Activated T-cell treated with anti-CD3 and anti-CD28 coated beads, Interleukin-2, amount 50 U/mL, for 72 hours (primary cell): ENCODE results near the gene TNFAIP3. TPM values are rescaled to one million over a fixed set of nuclear protein-coding genes. Genes with fewer than 3 reads are reported as not detected.
"Not testable (repeated sequence)": the region's sequence is repeated elsewhere in the genome, so short reads cannot be mapped to it uniquely, and the experiment has no call there.

Experiments used
- ATAC-seq, 2 donors: fragments of 150-1000 bp; cut with Tn5 transposase; replicated peaks in 1 of 2; 2 replicates each; pipeline ENCODE4 v1.10.0; 2021; ENCODE audit warnings: moderate library complexity in 2 of 2, mild to moderate bottlenecking in 1 of 2
- DNase-seq, 2 donors: peaks; one replicate each; pipeline ENCODE4 v3.0.0; 2021 to 2022; ENCODE audit warnings: mixed read lengths in 1 of 2
- H3K27ac Mint-ChIP-seq: one replicate; pipeline ENCODE4 v1.8.0; 2022; ENCODE audit warnings: mild to moderate bottlenecking, moderate library complexity, mixed read lengths
- H3K27me3 Mint-ChIP-seq: one replicate; pipeline ENCODE4 v1.8.0; 2022; ENCODE audit warnings: low read depth, mixed read lengths
- H3K36me3 Mint-ChIP-seq, 2 donors: one replicate each; pipeline ENCODE4 v1.8.0; 2022; ENCODE audit warnings: mixed read lengths in 2 of 2, mild to moderate bottlenecking in 1 of 2; ENCODE audit not compliant: insufficient read depth in 2 of 2
- H3K4me1 Mint-ChIP-seq: one replicate; pipeline ENCODE4 v1.8.0; 2022; ENCODE audit warnings: low read depth, mixed read lengths
- H3K4me3 Mint-ChIP-seq, 2 donors: one replicate each; pipeline ENCODE4 v1.8.0; 2022; ENCODE audit warnings: mild to moderate bottlenecking in 2 of 2, mixed read lengths in 2 of 2, moderate library complexity in 2 of 2
- H3K9me3 Mint-ChIP-seq, 2 donors: one replicate each; pipeline ENCODE4 v1.8.0; 2022; ENCODE audit warnings: mixed read lengths in 2 of 2
- total RNA-seq, 2 donors: library from RNA; stranded (reverse); gene quantifications; one replicate each; pipeline ENCODE4 v1.2.3, GENCODE V29; 2022

Gene TNFAIP3
- total RNA-seq, 2 donors from 2014 or later = 350 to 510 TPM

DNA sequence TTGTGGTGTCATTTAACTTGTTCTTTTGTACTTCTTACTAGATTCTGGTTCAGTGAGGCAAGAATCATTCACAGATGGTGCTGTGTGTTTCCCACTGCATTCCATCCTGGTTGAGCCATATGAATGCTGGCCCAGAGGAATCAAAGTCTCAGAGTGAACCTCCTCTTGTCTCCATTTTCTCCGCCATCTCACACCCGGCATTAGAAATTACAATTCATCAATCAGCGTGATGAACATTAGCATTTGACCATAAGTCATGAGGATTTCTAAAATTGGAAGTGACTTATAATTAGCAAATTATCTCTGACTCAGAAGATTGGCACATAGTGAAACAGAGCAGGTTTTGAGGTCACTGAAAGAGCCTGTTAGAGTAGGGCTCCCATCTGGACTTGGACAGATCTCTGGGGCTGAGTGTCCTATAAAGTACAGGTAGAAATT is 25.2 kb downstream of the TNFAIP3 start:
- peak in 1 of 2 donors; percentile 33 for ATAC-seq
- H3K4me1 Mint-ChIP-seq = peaks cover 8% of the 10 kb centered on the region
- peaks cover 13 to 15% of the 10 kb centered on the region in 2 donors for H3K36me3 Mint-ChIP-seq
- H3K27me3 Mint-ChIP-seq = no peaks in the 10 kb centered on the region
- no peak for DNase-seq
- no peak overlapping the region for H3K4me3 Mint-ChIP-seq
- H3K27ac Mint-ChIP-seq = no peak overlapping the region
- peaks cover 5 to 6% of the 10 kb centered on the region in 2 donors for H3K9me3 Mint-ChIP-seq

DNA sequence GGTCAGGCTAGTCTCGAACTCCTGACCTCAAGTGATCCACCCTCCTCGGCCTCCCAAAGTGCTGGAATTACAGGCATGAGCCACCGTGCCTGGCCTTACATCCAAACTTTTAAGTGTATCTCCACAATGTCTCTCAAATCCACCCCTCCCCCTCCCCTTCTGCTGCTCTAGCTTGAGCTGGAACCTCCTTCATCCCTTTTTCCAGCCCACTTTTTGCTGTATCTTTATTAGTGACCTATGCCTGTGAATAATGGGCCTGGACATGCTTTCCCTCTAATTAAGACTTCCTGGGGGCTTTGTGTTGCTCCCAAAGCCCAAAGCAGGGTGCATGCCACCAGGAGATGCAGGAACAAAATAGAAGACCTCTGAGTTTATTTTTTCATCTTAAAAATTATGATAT is 26.1 kb downstream of the TNFAIP3 start:
- ATAC-seq (no peak), DNase-seq (no peak)
- no peak overlapping the region for H3K27ac Mint-ChIP-seq
- H3K9me3 Mint-ChIP-seq = peaks cover 5 to 6% of the 10 kb centered on the region in 2 donors
- no peaks in the 10 kb centered on the region for H3K27me3 Mint-ChIP-seq
- H3K4me3 Mint-ChIP-seq = no peak overlapping the region
- peaks cover 13% of the 10 kb centered on the region in 2 donors for H3K36me3 Mint-ChIP-seq
- H3K4me1 Mint-ChIP-seq = peaks cover 8% of the 10 kb centered on the region

DNA sequence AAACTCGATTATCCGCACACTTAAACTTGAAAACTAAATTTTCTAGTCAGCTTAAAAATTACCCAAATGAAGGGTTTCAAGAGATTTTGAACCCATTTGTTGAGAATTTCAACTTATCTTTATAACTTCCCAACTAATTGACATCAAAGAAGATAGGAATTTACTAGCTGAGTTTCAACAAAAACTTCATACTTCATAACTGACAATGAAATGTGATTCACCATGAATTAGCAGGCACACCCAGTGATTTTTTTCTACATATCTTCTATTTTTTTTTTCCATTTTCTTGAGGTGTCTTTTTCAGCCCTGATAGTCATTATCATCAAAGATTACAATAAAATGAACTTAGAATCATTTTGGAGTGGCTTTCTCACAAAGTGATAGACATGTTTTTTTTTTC is 26.7 kb downstream of the TNFAIP3 start:
- DNase-seq = no peak
- peaks cover 8% of the 10 kb centered on the region for H3K4me1 Mint-ChIP-seq
- no peak overlapping the region for H3K27ac Mint-ChIP-seq
- ATAC-seq = no peak
- H3K27me3 Mint-ChIP-seq = no peaks in the 10 kb centered on the region
- H3K36me3 Mint-ChIP-seq = peaks cover 8 to 9% of the 10 kb centered on the region in 2 donors
- H3K4me3 Mint-ChIP-seq = no peak overlapping the region
- peaks cover 1 to 2% of the 10 kb centered on the region in 2 donors for H3K9me3 Mint-ChIP-seq

DNA sequence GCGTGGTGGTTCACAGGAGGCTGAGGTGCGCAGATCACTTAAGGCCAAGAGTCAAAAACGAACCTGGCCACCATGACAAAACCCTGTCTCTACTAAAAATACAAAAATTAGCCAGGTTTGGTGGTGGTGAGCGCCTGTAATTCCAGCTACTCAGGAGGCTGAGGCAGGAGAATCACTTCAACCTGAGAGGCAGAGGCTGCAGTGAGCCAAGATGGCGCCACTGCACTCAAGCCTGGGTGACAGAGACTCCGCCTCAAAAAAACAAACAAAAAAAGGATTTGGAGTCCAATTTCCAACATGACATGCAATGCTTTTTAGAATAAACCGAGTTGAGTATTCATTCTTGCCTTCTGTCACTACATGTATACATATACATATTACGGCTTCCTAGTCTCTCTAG is 27.3 kb downstream of the TNFAIP3 start:
- not testable (repeated sequence) for H3K27ac Mint-ChIP-seq, H3K27me3 Mint-ChIP-seq

DNA sequence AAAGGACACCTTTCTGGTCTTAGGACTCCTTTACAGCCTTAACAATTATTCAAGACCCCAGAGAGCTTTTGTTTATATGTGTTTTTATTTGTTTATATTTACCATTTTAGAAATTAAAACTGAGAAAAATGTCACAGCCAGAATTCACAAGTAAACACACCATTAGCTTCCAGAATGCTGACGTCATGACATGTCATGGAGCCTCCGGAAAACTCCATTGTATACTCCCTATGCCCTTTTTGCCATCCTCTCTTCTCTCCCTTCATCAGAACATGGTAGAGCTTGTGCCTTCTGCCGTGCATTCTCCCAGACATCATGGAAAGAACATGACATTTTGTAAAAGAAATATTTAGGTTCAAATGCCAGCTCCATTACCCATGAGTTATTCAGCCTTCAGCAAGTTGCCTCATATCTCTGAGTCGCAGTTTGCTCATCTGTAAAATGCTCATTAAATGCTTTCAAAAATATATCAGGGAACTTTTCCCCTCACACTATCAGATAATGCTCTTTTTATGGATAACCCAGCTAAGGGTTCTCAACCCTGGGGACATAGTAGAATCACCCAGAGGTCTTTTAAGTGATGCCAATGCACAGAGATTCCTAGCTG is 27.8 kb downstream of the TNFAIP3 start:
- Mint-ChIP-seq H3K4me3 (no peak overlapping the region), H3K36me3 (peaks cover 2 to 4% of the 10 kb centered on the region in 2 donors), H3K27ac (peak overlapping the region; percentile 51), H3K27me3 (no peaks in the 10 kb centered on the region), H3K9me3 (peaks cover 0 to 2% of the 10 kb centered on the region in 2 donors), H3K4me1 (peaks cover 8% of the 10 kb centered on the region)
- ATAC-seq (no peak), DNase-seq (no peak)

More for the DNA sequence above, 27.3 kb downstream of the TNFAIP3 start:
- DNase-seq, H3K4me3 Mint-ChIP-seq, H3K4me1 Mint-ChIP-seq, H3K36me3 Mint-ChIP-seq, H3K9me3 Mint-ChIP-seq, ATAC-seq: not testable (repeated sequence)

DNA sequence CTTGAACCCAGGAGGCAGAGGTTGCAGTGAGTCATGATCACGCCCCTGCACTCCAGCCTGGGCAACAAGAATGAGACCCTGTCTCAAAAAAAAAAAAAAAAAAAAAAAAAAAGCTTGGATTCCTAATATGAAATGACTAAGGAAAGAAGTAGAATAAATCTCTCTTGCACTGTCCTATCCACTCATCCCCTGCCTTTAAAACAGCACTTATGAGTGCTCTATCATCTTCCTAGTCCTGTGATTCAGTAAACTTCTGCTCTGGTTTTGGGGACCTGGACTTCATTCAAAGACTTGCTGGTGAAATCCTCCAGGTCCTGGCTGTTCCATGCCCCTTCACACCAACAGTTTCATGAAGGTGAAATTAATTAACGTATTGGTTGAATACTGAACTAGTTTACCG is 29.6 kb downstream of the TNFAIP3 start:
- DNase-seq (no peak), ATAC-seq (peak in 1 of 2 donors; percentile 43)
- Mint-ChIP-seq H3K27ac (no peak overlapping the region), H3K4me1 (peaks cover 12% of the 10 kb centered on the region), H3K9me3 (peaks cover 0 to 2% of the 10 kb centered on the region in 2 donors), H3K4me3 (no peak overlapping the region), H3K27me3 (no peaks in the 10 kb centered on the region), H3K36me3 (peaks cover 2 to 3% of the 10 kb centered on the region in 2 donors)

DNA sequence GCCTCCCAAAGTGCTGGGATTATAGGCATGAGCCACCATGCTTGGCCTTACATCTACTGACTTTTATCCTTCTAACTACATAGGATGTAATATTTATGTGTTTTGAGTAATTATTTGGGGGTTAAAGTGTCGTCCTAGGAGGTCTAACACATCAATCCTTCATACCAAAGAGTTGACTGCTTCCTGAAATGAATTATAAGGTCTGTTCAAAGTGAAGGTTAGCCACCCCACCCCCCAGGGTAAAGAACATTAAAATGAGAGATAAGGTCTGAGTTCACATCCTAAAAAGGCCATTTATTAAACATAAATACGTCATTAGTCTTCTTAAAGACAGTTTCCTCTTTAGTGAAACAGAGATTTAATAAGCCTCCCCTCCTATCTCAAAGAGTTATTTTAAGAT is 33.8 kb downstream of the TNFAIP3 start:
- Mint-ChIP-seq H3K27ac (no peak overlapping the region), H3K9me3 (no peaks in the 10 kb centered on the region)

DNA sequence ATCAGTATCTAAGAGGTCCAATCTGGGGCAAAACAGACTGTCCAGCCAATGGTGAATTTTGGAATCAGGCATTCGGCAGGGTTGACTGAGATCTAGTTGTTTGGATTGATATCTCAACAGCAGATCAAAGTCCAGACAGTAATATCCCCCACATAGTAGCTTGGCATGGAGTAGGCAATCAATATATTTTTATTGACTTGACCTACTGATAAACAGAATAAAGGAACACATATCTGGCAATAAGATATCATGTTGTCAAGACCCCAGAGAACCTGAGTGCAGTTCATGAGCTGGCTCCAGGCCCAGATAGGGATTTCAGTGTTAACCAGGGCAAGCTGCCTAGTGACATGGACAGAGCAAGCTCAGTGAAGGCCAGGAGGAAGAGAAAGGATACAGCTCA is 34.4 kb downstream of the TNFAIP3 start:
- Mint-ChIP-seq H3K27me3 (no peaks in the 10 kb centered on the region), H3K4me3 (no peak overlapping the region), H3K9me3 (no peaks in the 10 kb centered on the region), H3K27ac (peak overlapping the region; percentile 4), H3K36me3 (peaks cover 3 to 6% of the 10 kb centered on the region in 2 donors), H3K4me1 (peaks cover 49% of the 10 kb centered on the region)
- ATAC-seq (no peak), DNase-seq (no peak)

More for the DNA sequence above, 33.8 kb downstream of the TNFAIP3 start:
- Mint-ChIP-seq H3K27me3 (no peaks in the 10 kb centered on the region), H3K36me3 (peaks cover 3 to 6% of the 10 kb centered on the region in 2 donors), H3K4me3 (no peak overlapping the region), H3K4me1 (peaks cover 43% of the 10 kb centered on the region)
- DNase-seq = no peak
- ATAC-seq = no peak

DNA sequence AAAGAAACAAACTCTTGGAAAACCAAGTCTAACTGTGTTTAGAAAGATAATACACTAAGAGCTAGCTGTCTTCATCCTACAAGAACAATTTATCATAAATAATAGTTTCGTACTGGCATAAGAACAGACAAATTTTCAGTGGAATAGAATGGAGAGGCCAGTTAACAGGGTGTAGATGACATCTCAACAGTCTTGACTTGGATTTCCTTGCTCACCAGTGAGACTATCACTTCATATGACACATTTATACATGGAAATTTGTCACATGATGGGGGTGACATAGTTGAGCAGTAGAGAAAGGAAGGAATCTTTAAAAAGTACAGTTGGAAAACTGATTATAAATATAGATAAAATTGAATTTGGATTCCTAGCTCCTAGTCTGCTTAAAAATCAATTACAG is 35.6 kb downstream of the TNFAIP3 start:
- Mint-ChIP-seq H3K27ac (peak overlapping the region; percentile 94), H3K36me3 (peaks cover 3 to 6% of the 10 kb centered on the region in 2 donors), H3K4me3 (peak overlapping the region in 1 of 2 donors; percentile 47)

DNA sequence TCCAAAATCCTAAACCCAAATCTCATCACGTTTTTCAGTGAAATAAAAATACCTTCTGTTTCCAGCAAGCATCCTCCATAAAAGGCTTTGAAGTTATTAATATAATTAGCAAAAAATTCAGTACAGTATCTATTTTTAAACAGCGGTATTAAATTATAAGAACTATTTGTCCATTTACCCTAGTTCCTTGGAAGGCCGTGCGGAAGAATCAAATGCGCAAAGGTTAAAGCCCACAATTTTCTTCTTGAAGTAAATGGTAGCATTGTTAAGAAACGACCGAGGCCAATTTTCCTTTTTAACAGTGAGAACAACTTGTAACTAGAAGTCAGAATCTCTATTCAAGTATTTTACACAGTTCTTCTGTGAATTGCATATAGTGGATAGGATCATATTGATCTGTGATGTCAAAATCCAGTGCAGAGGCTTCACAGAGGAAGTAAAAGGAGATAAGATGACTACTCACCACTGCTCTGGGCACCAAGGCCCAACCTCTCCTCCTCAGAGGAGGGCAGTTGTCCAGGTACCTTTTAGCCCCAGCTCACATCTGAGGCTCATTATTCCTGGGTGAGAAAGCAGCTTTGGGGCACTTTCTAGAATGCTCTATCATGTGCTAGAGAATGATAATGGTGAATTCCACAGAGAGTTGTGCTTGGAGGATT is 36.3 kb downstream of the TNFAIP3 start:
- DNase-seq = no peak
- peak overlapping the region; percentile 94 for H3K27ac Mint-ChIP-seq
- no peak for ATAC-seq
- peak overlapping the region; percentile 63 to 67 for H3K4me3 Mint-ChIP-seq
- no peaks in the 10 kb centered on the region for H3K9me3 Mint-ChIP-seq
- no peaks in the 10 kb centered on the region for H3K27me3 Mint-ChIP-seq
- peaks cover 3 to 6% of the 10 kb centered on the region in 2 donors for H3K36me3 Mint-ChIP-seq
- H3K4me1 Mint-ChIP-seq = peaks cover 64% of the 10 kb centered on the region

More for the DNA sequence above, 35.6 kb downstream of the TNFAIP3 start:
- no peak for ATAC-seq
- no peaks in the 10 kb centered on the region for H3K9me3 Mint-ChIP-seq
- DNase-seq = no peak
- H3K4me1 Mint-ChIP-seq = peaks cover 60% of the 10 kb centered on the region
- no peaks in the 10 kb centered on the region for H3K27me3 Mint-ChIP-seq

DNA sequence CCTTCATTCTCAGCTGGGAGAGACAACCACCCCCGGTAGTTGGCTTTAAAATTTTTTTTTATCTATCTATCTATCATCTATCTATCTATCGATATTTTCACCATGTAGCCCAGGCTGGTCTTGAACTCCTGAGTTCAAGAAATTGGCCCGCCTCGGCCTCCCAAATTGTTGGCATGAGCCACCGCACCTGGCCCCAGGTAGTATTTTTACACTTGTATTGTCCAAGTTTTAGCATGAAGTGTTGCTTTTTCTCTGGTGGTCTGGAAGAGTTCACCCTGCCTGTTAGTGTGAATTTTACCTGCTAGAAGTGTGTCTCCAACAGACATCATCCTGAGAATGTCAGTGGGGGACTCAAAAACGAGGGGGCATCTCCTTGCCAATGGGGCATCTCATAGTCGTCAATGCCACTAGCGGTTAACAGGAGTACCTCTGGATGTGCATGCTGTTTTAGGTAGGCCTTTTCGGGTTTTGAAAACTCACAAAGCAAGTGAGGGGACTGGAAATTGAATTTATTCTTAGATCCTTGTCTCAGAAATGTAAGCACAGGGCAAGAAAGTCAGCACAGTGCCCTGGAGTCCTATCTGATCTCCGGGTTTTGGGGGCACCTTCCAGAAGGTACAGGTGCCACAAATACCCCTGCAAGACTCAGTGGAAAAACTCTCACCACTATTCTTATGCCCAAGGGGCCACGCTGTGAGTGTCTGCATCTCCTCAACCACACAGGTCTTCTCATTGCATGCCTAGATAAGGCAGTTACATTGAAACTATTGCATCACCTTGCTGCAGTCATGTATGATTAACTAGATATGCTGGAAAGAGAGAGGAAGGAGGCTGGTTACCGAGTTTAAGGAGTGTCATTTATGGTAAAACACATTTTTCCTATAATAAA is 37.1 kb downstream of the TNFAIP3 start:
- ATAC-seq (peak; percentile 87 to 88), DNase-seq (peak; percentile 72 to 79)

DNA sequence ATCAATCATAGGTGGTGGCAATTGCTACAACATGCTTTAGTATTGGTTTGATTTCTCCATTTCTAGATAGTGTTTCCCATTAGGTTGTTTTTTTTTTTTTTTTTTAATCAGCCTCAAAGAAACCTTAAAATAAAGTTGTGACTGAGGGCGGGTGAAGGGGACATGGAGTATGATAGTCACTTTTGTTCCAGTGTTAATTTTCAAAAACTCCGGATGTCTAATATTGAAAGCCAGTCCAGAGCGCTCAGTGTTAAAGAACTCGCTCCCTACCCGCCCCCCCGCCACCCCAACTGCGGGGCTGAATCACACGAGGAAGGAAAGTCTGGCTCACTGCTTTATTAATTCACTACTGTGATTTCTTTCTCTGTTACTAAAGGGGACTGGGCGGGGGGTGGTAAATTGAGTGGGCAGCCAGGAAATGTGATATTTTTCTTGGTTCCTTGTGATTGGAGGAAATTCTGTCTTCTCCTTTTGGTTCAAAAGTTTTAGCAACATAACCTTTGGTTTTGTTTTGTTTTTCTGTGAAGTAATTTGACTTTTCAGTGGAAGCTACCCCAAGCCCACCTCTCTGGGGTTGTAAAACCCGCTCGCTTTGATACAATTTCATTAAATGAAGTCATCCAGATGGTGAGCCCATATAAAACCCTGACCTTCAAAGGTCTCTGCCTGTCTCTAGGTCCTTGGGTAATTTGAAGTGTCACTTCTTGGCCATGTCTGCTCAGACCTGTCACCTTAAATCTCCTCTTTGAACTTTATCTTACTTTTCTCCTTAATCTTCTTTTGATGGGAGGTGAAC is 38.0 kb downstream of the TNFAIP3 start:
- peak; percentile 78 to 80 for DNase-seq
- no peaks in the 10 kb centered on the region for H3K9me3 Mint-ChIP-seq
- H3K4me1 Mint-ChIP-seq = peaks cover 80% of the 10 kb centered on the region
- H3K36me3 Mint-ChIP-seq = peaks cover 5 to 6% of the 10 kb centered on the region in 2 donors
- no peaks in the 10 kb centered on the region for H3K27me3 Mint-ChIP-seq
- ATAC-seq = peak; percentile 77 to 78
- H3K27ac Mint-ChIP-seq = peak overlapping the region; percentile 94
- H3K4me3 Mint-ChIP-seq = peak overlapping the region; percentile 63 to 67

More for the DNA sequence above, 37.1 kb downstream of the TNFAIP3 start:
- H3K27me3 Mint-ChIP-seq = no peaks in the 10 kb centered on the region
- H3K27ac Mint-ChIP-seq = peak overlapping the region; percentile 94
- peaks cover 5 to 6% of the 10 kb centered on the region in 2 donors for H3K36me3 Mint-ChIP-seq
- no peaks in the 10 kb centered on the region for H3K9me3 Mint-ChIP-seq
- peak overlapping the region; percentile 63 to 67 for H3K4me3 Mint-ChIP-seq
- peaks cover 72% of the 10 kb centered on the region for H3K4me1 Mint-ChIP-seq
